ENCODE measurements around the gene DMPK. TPM values are rescaled to one million over a fixed set of nuclear protein-coding genes. Genes with fewer than 3 reads are reported as not detected.
A peak's percentile ranks its signal among the peaks of the same experiment; 100 is the strongest.

DMPK gene
- total RNA-seq, 6 donors from 2014 or later = 24.2 to 192 (median 43.8) TPM

DNA sequence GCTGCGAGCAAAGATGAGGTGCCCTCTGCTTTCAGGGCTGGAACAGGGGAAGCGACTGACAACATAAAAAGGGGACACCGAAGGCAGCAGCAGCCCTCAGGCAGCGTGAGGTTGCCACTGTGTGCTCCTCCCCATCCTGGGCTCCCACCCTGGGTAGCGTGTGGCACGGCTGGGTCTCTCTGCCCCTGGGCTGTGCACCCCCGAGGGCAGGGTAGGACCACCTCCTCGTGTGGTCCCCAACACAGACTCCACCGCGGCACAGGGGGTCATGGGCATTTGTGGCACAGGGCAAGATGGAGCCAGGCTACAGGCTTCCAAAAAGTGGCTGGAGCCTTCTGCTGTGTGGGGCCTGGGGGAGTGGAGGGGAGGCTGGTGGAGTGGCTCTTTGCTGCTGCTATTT is 39.3 kb upstream of the DMPK start:
- peaks cover 11 to 79% (median 62%) of the 10 kb centered on the region in 4 donors for H3K36me3 ChIP-seq
- no peak overlapping the region for H3K4me3 ChIP-seq
- DNase-seq (peak in 1 of 2 donors; percentile 46), ATAC-seq (ENCODE audit: low FRiP score in 2 of 2) (no peak)
- H3K4me1 ChIP-seq = peaks cover 0 to 4% (median 0%) of the 10 kb centered on the region in 4 donors
- H3K27me3 ChIP-seq = no peaks in the 10 kb centered on the region
- no peak for TF ChIP-seq EP300 (IDR thresholded peaks at IDR 0.05)
- TF ChIP-seq CTCF (IDR thresholded peaks at IDR 0.05) = no peak
- no peak for TF ChIP-seq POLR2AphosphoS5 (IDR thresholded peaks at IDR 0.05)
- no peak for TF ChIP-seq POLR2A (IDR thresholded peaks at IDR 0.05)
- H3K27ac ChIP-seq = no peak overlapping the region
- H3K9me3 ChIP-seq = no peaks in the 10 kb centered on the region
- WGBS, 2 donors = 89 to 94% methylated on average over 7 to 10 of the region's 10 CpGs

GRCh38 chr19:45821103-45821521 is 38.8 kb upstream of the DMPK start:
- no peaks in the 10 kb centered on the region for H3K27me3 ChIP-seq
- peak in 1 of 2 donors; percentile 47 for DNase-seq
- H3K4me1 ChIP-seq = peaks cover 0 to 9% (median 2%) of the 10 kb centered on the region in 4 donors
- no peak for ATAC-seq (ENCODE audit: low FRiP score in 2 of 2)
- H3K9me3 ChIP-seq = no peaks in the 10 kb centered on the region
- H3K4me3 ChIP-seq = no peak overlapping the region
- WGBS, 2 donors = 77 to 83% methylated on average over 8 of the region's 8 CpGs
- no peak overlapping the region for H3K27ac ChIP-seq
- peaks cover 10 to 74% (median 58%) of the 10 kb centered on the region in 4 donors for H3K36me3 ChIP-seq
- TF ChIP-seq POLR2AphosphoS5 (IDR thresholded peaks at IDR 0.05) (no peak), POLR2A (IDR thresholded peaks at IDR 0.05) (no peak), CTCF (IDR thresholded peaks at IDR 0.05) (no peak)

DNA sequence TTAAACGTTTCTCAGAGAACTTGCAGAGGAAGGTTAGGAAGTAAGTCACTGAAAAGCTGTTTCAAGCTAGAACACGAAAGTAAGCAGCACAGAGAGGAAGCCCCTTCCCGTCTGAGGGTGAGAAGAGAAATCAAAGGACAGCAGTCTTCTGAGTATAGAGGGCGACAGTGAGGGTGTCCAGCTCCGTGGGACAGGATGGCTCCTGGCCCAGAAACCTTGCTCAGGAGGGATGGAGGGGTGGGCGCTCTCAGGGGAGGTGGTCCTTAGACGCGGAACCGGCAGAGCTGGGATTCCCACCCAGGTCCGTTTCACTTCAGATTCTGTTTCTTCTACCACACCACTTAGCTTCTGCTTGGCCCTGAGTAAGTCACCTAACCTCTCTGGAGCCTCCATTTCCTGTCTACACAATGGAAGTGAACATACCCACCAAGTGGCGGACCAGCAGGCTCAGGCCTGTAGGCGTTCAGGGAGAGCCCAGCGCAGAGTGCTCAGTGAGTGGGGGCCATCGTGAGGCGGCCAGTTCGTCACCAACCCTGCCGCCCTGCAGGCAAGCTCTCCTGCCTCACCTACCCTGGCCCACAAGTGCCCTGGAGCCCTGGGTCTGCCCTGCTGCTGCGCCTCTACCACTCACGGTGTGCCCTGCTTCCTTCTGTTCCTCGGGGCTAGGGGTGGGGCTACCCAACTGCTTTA is 38.3 kb upstream of the DMPK start:
- Histone ChIP-seq H3K9me3 (no peaks in the 10 kb centered on the region), H3K4me1 (peaks cover 0 to 12% (median 2%) of the 10 kb centered on the region in 4 donors), H3K27ac (no peak overlapping the region), H3K27me3 (no peaks in the 10 kb centered on the region), H3K36me3 (peaks cover 5 to 69% (median 52%) of the 10 kb centered on the region in 4 donors), H3K4me3 (no peak overlapping the region)
- WGBS, 2 donors = 79 to 84% methylated on average over 16 to 20 of the region's 20 CpGs
- TF ChIP-seq POLR2AphosphoS5 (IDR thresholded peaks at IDR 0.05) (no peak), CTCF (IDR thresholded peaks at IDR 0.05) (no peak), POLR2A (IDR thresholded peaks at IDR 0.05) (no peak), EP300 (IDR thresholded peaks at IDR 0.05) (no peak)
- DNase-seq (peak in 1 of 2 donors; percentile 55), ATAC-seq (ENCODE audit: low FRiP score in 2 of 2) (no peak)

GRCh38 chr19:45819769-45820168 is 37.5 kb upstream of the DMPK start:
- peaks cover 0 to 16% (median 2%) of the 10 kb centered on the region in 4 donors for H3K4me1 ChIP-seq
- peak in 1 of 2 donors; percentile 68 for DNase-seq
- H3K9me3 ChIP-seq = no peaks in the 10 kb centered on the region
- no peaks in the 10 kb centered on the region for H3K27me3 ChIP-seq
- TF ChIP-seq EP300 (IDR thresholded peaks at IDR 0.05) (no peak), POLR2A (IDR thresholded peaks at IDR 0.05) (no peak), POLR2AphosphoS5 (IDR thresholded peaks at IDR 0.05) (no peak), CTCF (IDR thresholded peaks at IDR 0.05) (no peak)
- H3K36me3 ChIP-seq = peaks cover under 1 to 61% (median 44%) of the 10 kb centered on the region in 4 donors
- 91 to 95% methylated on average over 5 to 6 of the region's 6 CpGs for WGBS, 2 donors
- H3K27ac ChIP-seq = no peak overlapping the region
- H3K4me3 ChIP-seq = no peak overlapping the region
- no peak for ATAC-seq (ENCODE audit: low FRiP score in 2 of 2)
